Pancreas (tissue), 10 donors: Measurements from ENCODE around the gene STPG3. TPM values are rescaled to one million over a fixed set of nuclear protein-coding genes. Genes with fewer than 3 reads are reported as not detected.
"Not testable (repeated sequence)": the region's sequence is repeated elsewhere in the genome, so short reads cannot be mapped to it uniquely, and the experiment has no call there.

Experiments used
- ATAC-seq, 4 donors: fragments of 200-7000 bp; cut with Tn5 transposase; one replicate each; pipeline versions ENCODE4 v1.8.0 to v1.9.1; 2020; ENCODE audit warnings: mild to moderate bottlenecking in 4 of 4, moderate library complexity in 4 of 4
- DNase-seq, 6 donors: peaks; one replicate each; pipeline ENCODE4 v3.0.0-alpha.2; 2020
- FAIRE-seq: peaks from 2 replicates; lab custom pipeline; 2012; peaks lifted over from hg19 to GRCh38; lab: Jason Lieb, UNC
- H3K27ac ChIP-seq, 4 donors: fragments of 200-600 bp; sonication (generic); 1 replicate in 3 of 4; 2 replicates in 1 of 4; pipeline versions ENCODE4 v1.5.0 to v1.8.0; 2020
- H3K27me3 ChIP-seq, 4 donors: fragments of 200-600 bp; one replicate each; pipeline ENCODE4 v1.8.0; 2021
- H3K36me3 ChIP-seq, 3 donors: fragments of 200-600 bp; sonication (generic) in 1 of 3; one replicate each; pipeline versions ENCODE4 v1.5.0 to v1.8.0; 2020 to 2021
- H3K4me1 ChIP-seq, 3 donors: fragments of 200-600 bp; one replicate each; pipeline ENCODE4 v1.8.0; 2021
- H3K4me3 ChIP-seq, 4 donors: fragments of 200-600 bp; sonication (generic) in 2 of 4; one replicate each; pipeline versions ENCODE4 v1.5.0 to v1.8.0; 2020 to 2021
- H3K9me3 ChIP-seq, 4 donors: fragments of 200-600 bp; one replicate each; pipeline ENCODE4 v1.8.0; 2021
- CTCF ChIP-seq, 4 donors: fragments of 200-600 bp; sonication (generic) in 3 of 4; IDR thresholded peaks; one replicate each; pipeline versions ENCODE4 v1.5.0 to v1.8.0; 2021; ENCODE audit warnings: antibody characterized with exemption in 4 of 4
- WGBS, 2 donors: extraction: QIAGEN DNeasy Blood & Tissue Kit; methylation state at CpG; one replicate each; pipeline ENCODE4 v1.1.7; 2013; 5-methylcytosine and 5-hydroxymethylcytosine counted together
- intact Hi-C, 3 donors: fragments of 100-400 bp; cut with DNase I; formaldehyde crosslinking; loops; one replicate each; pipeline versions ENCODE4 v1.11.1 to v1.14.2; 2022
- polyA plus RNA-seq, 2 donors: library from polyadenylated mRNA; stranded (reverse); fragments of 200-250 nt; gene quantifications; one replicate each; pipeline ENCODE4 v1.2.3, GENCODE V29; 2013
- total RNA-seq, 6 donors: library from RNA; stranded (reverse); fragmentation: NEBNext Ultra II Directional in 4 of 6; extraction: Animal tissue kit (Norgen Biotek cat#: 25700) in 4 of 6; gene quantifications; one replicate each; pipeline versions ENCODE4 v1.2.1 to v1.2.4, GENCODE V29; 2021 to 2023
- donor health status: healthy with polysubstance abuse.
- donor health status: DM: no; HTN: no; CAD: no; lungs with moderate emphysema.
- donor health status: DM: no; HTN: no; CAD: no.
- donor health status: control.
- donor health status: control.
- donor health status: Bipolar disorder and iron deficiency.
- donor health status: DM: yes; HTN: yes; CAD: no.
- donor health status: DM: no; HTN: no; CAD: no.
- donor health status: DM: no; HTN: no; CAD: no.
- donor health status: DM: yes; HTN: yes; CAD: no.

The STPG3 gene
- total and polyA plus RNA-seq, 8 donors = 0.23 TPM; not detected in 7

- no peak for FAIRE-seq
- intact Hi-C loops = loop anchor here in 2 of 3 donors (5.0 to 10.0 kb wide), 2 partner anchors 43 to 121 kb away; partner anchors contain the start of gene DPP7 (in 1 of the 2)
- no peaks in the 10 kb centered on the region for H3K9me3 ChIP-seq
- H3K4me1 ChIP-seq = peaks cover 5 to 19% (median 10%) of the 10 kb centered on the region in 3 donors
- no peak for TF ChIP-seq CTCF (IDR thresholded peaks at IDR 0.05)
- no peak overlapping the region for H3K4me3 ChIP-seq
- no peak for DNase-seq
- H3K27me3 ChIP-seq = no peaks in the 10 kb centered on the region
- H3K36me3 ChIP-seq = no peaks in the 10 kb centered on the region
- 57 to 62% methylated on average over 25 to 35 of the region's 35 CpGs for WGBS, 2 donors
- no peak overlapping the region for H3K27ac ChIP-seq
- no peak for ATAC-seq
These were observed 15.5 kb upstream of the STPG3 start for GRCh38 chr9:137235424-137236237.

GRCh38 chr9:137236238-137236935, 14.7 kb upstream of the STPG3 start:
- H3K9me3 ChIP-seq = no peaks in the 10 kb centered on the region
- intact Hi-C loops = loop anchor here in 2 of 3 donors (5.0 to 10.0 kb wide), 2 partner anchors 44 to 122 kb away; partner anchors contain the start of gene DPP7 (in 1 of the 2)
- peaks cover 5 to 19% (median 10%) of the 10 kb centered on the region in 3 donors for H3K4me1 ChIP-seq
- DNase-seq (peak; percentile 82 to 97 (median 92)), FAIRE-seq (no peak), ATAC-seq (peak; percentile 39 to 68 (median 64))
- peak; percentile 99 to 100 (median 100) for TF ChIP-seq CTCF (IDR thresholded peaks at IDR 0.05)
- H3K4me3 ChIP-seq = peak overlapping the region in 1 of 4 donors; percentile 6
- 7 to 14% methylated on average over 23 to 31 of the region's 31 CpGs for WGBS, 2 donors
- no peaks in the 10 kb centered on the region for H3K36me3 ChIP-seq
- H3K27ac ChIP-seq = no peak overlapping the region
- no peaks in the 10 kb centered on the region for H3K27me3 ChIP-seq

DNA sequence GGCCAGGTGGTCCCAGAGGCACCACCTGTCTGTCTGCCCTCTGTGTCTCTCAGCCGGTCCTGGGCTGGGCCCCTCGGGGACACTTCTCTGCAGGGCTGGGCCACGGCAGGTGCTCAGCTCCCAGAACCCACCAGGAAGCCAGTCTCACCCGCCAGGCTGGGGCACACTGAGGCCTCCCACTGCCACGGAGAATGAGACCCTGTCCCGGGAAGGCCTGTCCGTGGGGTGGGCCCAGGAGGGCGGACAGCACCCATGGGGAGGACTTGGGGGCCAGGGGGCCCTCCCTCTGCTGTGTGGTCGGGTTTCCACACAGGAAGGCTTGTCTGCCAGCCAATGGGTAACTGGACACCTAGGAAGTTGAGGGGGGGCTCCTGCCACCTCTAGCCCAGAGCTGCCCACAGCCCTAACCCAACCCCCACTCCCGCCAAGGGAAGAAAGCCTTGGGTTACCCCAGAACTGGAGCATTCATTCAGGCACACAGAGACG, 14.1 kb upstream of the STPG3 start:
- Histone ChIP-seq H3K36me3 (no peaks in the 10 kb centered on the region), H3K27me3 (no peaks in the 10 kb centered on the region), H3K4me3 (peak overlapping the region in 1 of 4 donors; percentile 6), H3K27ac (no peak overlapping the region), H3K9me3 (no peaks in the 10 kb centered on the region), H3K4me1 (peaks cover 5 to 19% (median 10%) of the 10 kb centered on the region in 3 donors)
- no peak for TF ChIP-seq CTCF (IDR thresholded peaks at IDR 0.05)
- FAIRE-seq (no peak), ATAC-seq (no peak), DNase-seq (peak in 1 of 6 donors; percentile 36)
- intact Hi-C loops = loop anchor here in 2 of 3 donors (5.0 to 10.0 kb wide), 2 partner anchors 45 to 122 kb away; partner anchors contain the start of gene DPP7 (in 1 of the 2)
- 29 to 34% methylated on average over 11 of the region's 11 CpGs for WGBS, 2 donors

DNA sequence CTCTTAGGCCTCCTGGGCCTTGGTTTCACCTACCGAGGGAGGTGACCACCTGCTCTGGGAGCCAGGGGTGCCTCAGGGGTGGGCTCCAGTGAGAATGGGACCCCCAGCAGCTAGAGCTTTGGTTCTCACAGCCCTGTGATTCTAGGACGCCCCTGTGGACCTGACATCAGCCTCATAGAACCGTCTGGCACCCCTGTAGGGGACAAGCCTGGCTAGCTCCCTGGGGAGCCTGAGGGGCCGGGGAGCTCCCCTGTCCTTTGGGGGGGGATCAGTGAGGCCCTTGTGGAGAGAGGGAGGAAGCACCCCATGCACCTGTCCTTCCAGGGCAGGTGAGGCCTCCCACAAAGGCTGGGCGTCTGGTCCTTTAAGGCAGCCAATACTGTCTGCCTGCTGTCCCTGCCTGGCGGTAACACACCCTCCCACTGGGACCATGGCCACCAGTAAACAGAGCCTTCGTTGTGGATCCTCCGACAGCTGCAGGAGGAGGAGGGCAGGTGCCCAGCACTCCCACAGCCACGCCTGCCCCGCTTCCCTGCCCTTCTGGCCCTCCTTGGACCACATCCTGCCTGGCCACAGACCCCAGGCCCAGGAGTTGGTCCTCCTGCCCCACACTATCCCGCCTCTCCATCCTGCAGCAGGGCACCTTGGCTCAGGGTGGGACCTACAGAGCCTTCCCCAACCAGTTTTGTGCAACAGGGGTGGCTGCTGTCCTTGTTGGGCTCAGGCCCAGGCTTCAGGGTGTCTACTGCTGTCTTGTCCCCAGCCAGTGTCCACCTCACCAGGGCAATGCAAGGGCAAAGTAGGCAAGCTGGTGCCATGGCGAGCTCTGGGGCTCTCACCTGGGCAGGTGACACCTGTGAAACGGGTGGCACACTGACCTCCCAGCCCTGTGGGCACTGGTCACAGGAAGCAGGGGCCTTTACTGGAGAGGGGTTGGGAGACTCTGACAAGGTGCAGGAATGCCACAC, 13.0 kb upstream of the STPG3 start:
- intact Hi-C loops = loop anchor here in 2 of 3 donors (5.0 to 10.0 kb wide), 2 partner anchors 46 to 123 kb away; partner anchors contain the start of gene DPP7 (in 1 of the 2)

DNA sequence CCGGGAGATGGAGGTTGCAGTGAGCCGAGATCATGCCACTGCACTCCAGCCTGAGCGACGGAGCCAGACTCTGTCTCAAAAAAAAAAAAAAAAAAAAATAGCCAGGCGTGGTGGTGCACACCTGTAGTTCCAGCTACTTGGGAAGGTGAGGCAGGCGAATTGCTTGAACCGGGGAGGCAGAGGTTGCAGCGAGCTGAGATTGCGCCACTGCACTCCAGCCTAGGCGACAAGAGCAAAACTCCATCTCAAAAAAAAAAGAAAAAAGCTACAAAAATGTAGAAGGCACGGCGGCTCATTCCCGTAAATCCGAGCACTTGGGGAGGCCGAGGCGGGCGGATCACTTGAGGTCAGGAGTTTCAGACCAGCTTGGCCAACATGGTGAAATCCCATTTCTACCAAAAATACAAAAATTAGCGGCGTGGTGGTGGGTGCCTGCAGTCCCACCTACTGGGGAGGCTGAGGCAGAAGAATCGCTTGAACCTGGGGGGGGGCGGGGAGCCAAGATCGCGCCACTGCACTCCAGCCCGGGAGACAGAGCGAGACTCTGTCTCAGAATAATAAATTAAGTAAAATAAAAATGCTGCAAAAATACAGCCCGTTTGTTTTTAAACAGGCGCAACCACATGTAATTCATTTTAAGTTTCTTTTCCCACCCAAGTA, 11.4 kb upstream of the STPG3 start:
- not testable (repeated sequence) for ATAC-seq, H3K27me3 ChIP-seq, FAIRE-seq, DNase-seq, H3K9me3 ChIP-seq
- Histone ChIP-seq H3K36me3 (peaks cover 7 to 11% (median 8%) of the 10 kb centered on the region in 3 donors), H3K4me1 (peaks cover 10 to 32% (median 23%) of the 10 kb centered on the region in 3 donors), H3K4me3 (peak overlapping the region; percentile 61 to 90 (median 72)), H3K27ac (peak overlapping the region; percentile 95 to 96 (median 96))
- intact Hi-C loops = loop anchor here in 2 of 3 donors (5.0 to 10.0 kb wide), 2 partner anchors 47 to 125 kb away; partner anchors contain the start of gene DPP7 (in 1 of the 2)
- WGBS, 2 donors = 51 to 56% methylated on average over 26 to 27 of the region's 27 CpGs

More for the DNA sequence above, 13.0 kb upstream of the STPG3 start:
- Histone ChIP-seq H3K36me3 (peaks cover 3 to 6% (median 5%) of the 10 kb centered on the region in 3 donors), H3K4me3 (no peak overlapping the region), H3K4me1 (peaks cover 10 to 25% (median 11%) of the 10 kb centered on the region in 3 donors), H3K9me3 (no peaks in the 10 kb centered on the region), H3K27ac (peak overlapping the region in 3 of 4 donors; percentile 31 to 60 (median 39)), H3K27me3 (no peaks in the 10 kb centered on the region)
- DNase-seq = peak in 1 of 6 donors; percentile 51
- no peak for FAIRE-seq
- no peak for ATAC-seq
- no peak for TF ChIP-seq CTCF (IDR thresholded peaks at IDR 0.05)
- 46 to 47% methylated on average over 13 of the region's 13 CpGs for WGBS, 2 donors
